Lower leg skin (tissue), 4 donors: Measurements from ENCODE around the gene C11orf91. TPM values are rescaled to one million over a fixed set of nuclear protein-coding genes. Genes with fewer than 3 reads are reported as not detected.

Experiments
- DNase-seq, 2 donors: peaks; one replicate each; pipeline ENCODE4 v3.0.0-alpha.2; 2019; ENCODE audit warnings: low spot score in 2 of 2
- H3K4me3 ChIP-seq: fragments of 200-600 bp; sonication (generic); 2 replicates; pipeline ENCODE4 v1.5.1; 2017; ENCODE audit warnings: mild to moderate bottlenecking, low read depth; ENCODE audit not compliant: poor library complexity, severe bottlenecking
- CTCF ChIP-seq, 3 donors: fragments of 450-650 bp; IDR thresholded peaks; one replicate each; pipeline ENCODE4 v1.5.1; 2016; ENCODE audit warnings: antibody characterized with exemption in 3 of 3, mild to moderate bottlenecking in 3 of 3, moderate library complexity in 2 of 3
- POLR2A ChIP-seq, 2 donors: fragments of 450-650 bp; IDR thresholded peaks; one replicate each; pipeline ENCODE4 v1.6.1; 2016 to 2017; ENCODE audit warnings: antibody characterized with exemption in 2 of 2, mild to moderate bottlenecking in 1 of 2, moderate library complexity in 1 of 2
- WGBS, 2 donors: methylation state at CpG; one replicate each; pipeline ENCODE4 v1.1.5; 2018; 5-methylcytosine and 5-hydroxymethylcytosine counted together
- intact Hi-C: fragments of 100-400 bp; cut with DNase I; formaldehyde crosslinking; loops from one replicate; pipeline ENCODE4 v1.15.0; 2023; ENCODE audit warnings: low total_unique reads
- total RNA-seq, 4 donors: library from RNA; depleted of rRNA; stranded (reverse); fragments of >200 nt; gene quantifications; one replicate each; pipeline ENCODE4 v1.1.0, GENCODE V29; 2016

The C11orf91 gene
- total RNA-seq, 4 donors from 2014 or later: 0.49 TPM; not detected in 3

DNA sequence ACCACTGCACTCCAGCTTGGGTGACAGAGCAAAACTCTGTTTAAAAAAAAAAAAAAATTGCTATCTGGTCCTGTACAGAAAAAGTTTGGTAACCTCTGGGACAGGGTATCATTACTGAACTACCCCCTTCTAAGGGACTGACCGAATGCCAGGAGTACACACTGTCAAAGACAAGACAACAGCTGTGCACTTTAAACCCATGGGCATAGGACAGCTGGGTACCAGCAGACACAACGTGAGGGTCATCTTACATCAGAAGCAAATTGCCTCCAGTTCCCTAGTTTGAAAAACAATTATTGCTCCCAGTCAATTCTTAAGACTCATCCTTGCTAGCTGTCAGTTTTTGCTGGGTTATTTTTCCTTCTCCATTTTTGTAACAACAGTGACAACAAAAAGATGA lies 17.8 kb upstream of the C11orf91 start:
- TF ChIP-seq POLR2A (IDR thresholded peaks at IDR 0.05) (no peak), CTCF (IDR thresholded peaks at IDR 0.05) (no peak)
- H3K4me3 ChIP-seq: no peak overlapping the region
- intact Hi-C loops: no loop called here
- DNase-seq: no peak
- WGBS, 2 donors: 73 to 82% methylated on average over 2 of the region's 2 CpGs

DNA sequence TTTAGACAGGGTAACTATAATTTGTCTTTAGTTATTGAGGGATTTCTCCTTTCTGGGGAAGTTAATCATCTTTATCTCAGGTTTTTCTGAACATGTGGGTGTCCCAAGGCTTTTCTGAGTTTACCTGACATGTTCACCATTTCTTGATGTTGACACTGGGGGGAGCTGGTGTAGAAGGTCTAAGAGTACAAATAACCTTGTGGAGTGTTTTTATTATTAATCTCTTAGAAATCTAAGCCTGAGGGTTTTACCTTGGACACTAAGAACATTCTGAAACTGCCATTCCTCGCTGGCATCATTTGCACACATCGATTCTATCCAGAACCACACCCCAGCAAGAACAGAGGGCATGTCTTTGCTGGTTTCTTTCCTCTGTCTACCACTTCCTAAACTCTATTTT lies 15.6 kb upstream of the C11orf91 start:
- DNase-seq: no peak
- intact Hi-C loops: no loop called here
- WGBS, 2 donors: 39 to 55% methylated on average over 2 of the region's 2 CpGs
- no peak overlapping the region for H3K4me3 ChIP-seq
- TF ChIP-seq POLR2A (IDR thresholded peaks at IDR 0.05) (no peak), CTCF (IDR thresholded peaks at IDR 0.05) (no peak)

GRCh38 chr11:33713856-33714398 lies 13.3 kb upstream of the C11orf91 start:
- 87% methylated on average over 4 of the region's 4 CpGs for WGBS, 2 donors
- intact Hi-C loops: no loop called here
- no peak for DNase-seq
- H3K4me3 ChIP-seq: no peak overlapping the region
- TF ChIP-seq CTCF (IDR thresholded peaks at IDR 0.05) (no peak), POLR2A (IDR thresholded peaks at IDR 0.05) (no peak)

GRCh38 chr11:33713151-33713855 lies 12.7 kb upstream of the C11orf91 start:
- no peak overlapping the region for H3K4me3 ChIP-seq
- WGBS, 2 donors: 69 to 87% methylated on average over 5 of the region's 5 CpGs
- intact Hi-C loops: no loop called here
- TF ChIP-seq CTCF (IDR thresholded peaks at IDR 0.05) (no peak), POLR2A (IDR thresholded peaks at IDR 0.05) (no peak)
- DNase-seq: no peak

GRCh38 chr11:33712436-33712835 lies 11.8 kb upstream of the C11orf91 start:
- WGBS, 2 donors: 80 to 81% methylated on average over 3 of the region's 3 CpGs
- TF ChIP-seq CTCF (IDR thresholded peaks at IDR 0.05) (no peak), POLR2A (IDR thresholded peaks at IDR 0.05) (no peak)
- intact Hi-C loops: no loop called here
- H3K4me3 ChIP-seq: no peak overlapping the region
- no peak for DNase-seq

DNA sequence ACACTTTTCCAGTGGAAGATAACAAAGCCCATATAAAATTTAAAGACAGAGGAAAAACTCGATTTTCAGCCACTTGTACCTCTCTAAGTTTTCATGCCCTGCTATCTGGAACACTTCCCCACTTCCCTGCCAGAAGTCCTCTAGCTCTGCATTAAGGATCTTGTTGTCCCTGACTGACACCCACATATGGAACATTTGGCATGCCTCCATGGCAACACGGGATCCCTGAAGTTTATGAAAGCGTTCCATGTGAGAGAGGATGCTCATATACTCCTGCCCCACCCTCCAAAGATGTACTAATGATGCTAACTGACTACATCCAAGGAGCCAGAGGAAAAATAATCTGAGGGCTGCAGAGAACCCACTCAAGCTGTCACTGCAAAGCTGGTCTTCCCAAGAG lies 8.8 kb upstream of the C11orf91 start:
- H3K4me3 ChIP-seq: no peak overlapping the region
- intact Hi-C loops: no loop called here
- TF ChIP-seq CTCF (IDR thresholded peaks at IDR 0.05): no peak
- no peak for TF ChIP-seq POLR2A (IDR thresholded peaks at IDR 0.05)
- WGBS, 2 donors: 40 to 49% methylated on average over 3 of the region's 3 CpGs
- DNase-seq: no peak
